K562 (cell line): Measurements from ENCODE around the gene ELAC1. TPM values are rescaled to one million over a fixed set of nuclear protein-coding genes. Genes with fewer than 3 reads are reported as not detected.
A peak's percentile ranks its signal among the peaks of the same experiment; 100 is the strongest.

Source experiments
- CEBPZ ChIP-seq: fragments of 150-350 bp; IDR thresholded peaks from 2 replicates; pipeline ENCODE4 v1.6.1; 2014; ENCODE audit warnings: low read depth, mild to moderate bottlenecking, low read length, borderline replicate concordance
- CHD2 ChIP-seq: IDR thresholded peaks from 2 replicates; pipeline ENCODE4 v1.6.1; 2011; ENCODE audit warnings: low read depth, low read length
- CTCF ChIP-seq, 3 experiments: IDR thresholded peaks in 2 of 3; conservative IDR thresholded peaks in 1 of 3; 2 replicates each; pipeline ENCODE4 v1.5.1; 2011 to 2012; ENCODE audit warnings: low read length in 3 of 3, mild to moderate bottlenecking in 3 of 3, control low read depth in 2 of 3, improper control_type of control experiment in 1 of 3, inconsistent platforms in 1 of 3, low read depth in 1 of 3, mixed read lengths in 1 of 3, moderate library complexity in 1 of 3; ENCODE audit not compliant: insufficient read depth in 2 of 3
- IFI16 ChIP-seq: fragments of 250-450 bp; sonication (Bioruptor Pico); IDR thresholded peaks from 2 replicates; pipeline ENCODE4 v2.1.2; 2022; ENCODE audit warnings: mild to moderate bottlenecking, inconsistent platforms
- KDM2B ChIP-seq: fragments of 250-450 bp; sonication (Bioruptor Pico); IDR thresholded peaks from 2 replicates; pipeline ENCODE4 v1.8.0; 2021; ENCODE audit warnings: mild to moderate bottlenecking, moderate library complexity
- KDM4B ChIP-seq, 2 experiments: fragments of 450-650 bp in 1 of 2; sonication (generic) in 1 of 2; IDR thresholded peaks; 2 replicates each; pipeline ENCODE4 v1.6.1; 2016 to 2017; ENCODE audit warnings: borderline replicate concordance in 2 of 2, antibody characterized with exemption in 1 of 2, low read depth in 1 of 2, mild to moderate bottlenecking in 1 of 2
- MAZ ChIP-seq, 2 experiments: fragments of 450-650 bp in 1 of 2; sonication (generic) in 1 of 2; formaldehyde crosslinking; IDR thresholded peaks in 1 of 2; conservative IDR thresholded peaks in 1 of 2; 2 replicates each; pipeline versions ENCODE4 v1.4.0 to v1.5.0; 2020; ENCODE audit warnings: mild to moderate bottlenecking in 1 of 2, missing genetic modification reagents in 1 of 2
- NFRKB ChIP-seq: fragments of 450-650 bp; IDR thresholded peaks from 2 replicates; pipeline ENCODE4 v1.6.1; 2016; ENCODE audit warnings: low read depth
- PBX2 ChIP-seq, 2 experiments: IDR thresholded peaks in 1 of 2; conservative IDR thresholded peaks in 1 of 2; 2 replicates each; pipeline ENCODE4 v1.6.1; 2016; ENCODE audit warnings: low read depth in 2 of 2, mild to moderate bottlenecking in 1 of 2, missing compliant biosample characterization in 1 of 2, missing genetic modification characterization in 1 of 2, moderate library complexity in 1 of 2
- PKNOX1 ChIP-seq: fragments of 450-650 bp; IDR thresholded peaks from 2 replicates; pipeline ENCODE4 v1.6.1; 2016
- POU5F1 ChIP-seq: fragments of 150-350 bp; IDR thresholded peaks from 2 replicates; pipeline ENCODE4 v1.6.1; 2014; ENCODE audit warnings: borderline replicate concordance, low read length, low read depth, mild to moderate bottlenecking; ENCODE audit not compliant: partially characterized antibody
- PTTG1 ChIP-seq: fragments of 450-650 bp; IDR thresholded peaks from 2 replicates; pipeline ENCODE4 v1.6.1; 2016; ENCODE audit warnings: low read depth, mild to moderate bottlenecking, missing genetic modification characterization, missing compliant biosample characterization
- U2AF1 ChIP-seq: fragments of 200-400 bp; formaldehyde crosslinking; optimal IDR thresholded peaks from 2 replicates; pipeline ENCODE3; 2017; ENCODE audit warnings: mild to moderate bottlenecking, low read depth, low read length, moderate library complexity
- ZNF311 ChIP-seq: fragments of 250-450 bp; sonication (Bioruptor Pico); IDR thresholded peaks from 2 replicates; pipeline ENCODE4 v1.4.0; 2020; ENCODE audit warnings: mild to moderate bottlenecking, moderate library complexity
- polyA plus RNA-seq, 8 experiments: library from polyadenylated mRNA; depleted of rRNA in 4 of 8; stranded (reverse) in 5 of 8; unstranded in 3 of 8; fragments of >200 nt; fragmentation: Nextera tagmentation in 2 of 8; fragmentation: Illumina TruSeq in 1 of 8; extraction: Ambion mirVana in 2 of 8; extraction: Trizol in 1 of 8; gene quantifications; 2 replicates each; pipeline versions ENCODE4 v1.2.1 to v1.2.3, GENCODE V29; 2011 to 2014; ENCODE audit warnings: inconsistent platforms in 1 of 8, missing spikeins in 1 of 8
- total RNA-seq, 7 experiments: library from RNA; depleted of rRNA in 6 of 7; stranded (reverse); fragments of >200 nt in 6 of 7; fragmentation: Illumina TruSeq in 2 of 7; extraction: Trizol in 2 of 7; gene quantifications; 2 replicates each; pipeline versions ENCODE4 v1.2.1 to v1.2.3, GENCODE V29; 2011 to 2021; ENCODE audit warnings: low replicate concordance in 1 of 7

Gene ELAC1
- total and polyA plus RNA-seq, 9 of the 15 experiments (the other 6 are each of a cell fraction or from before 2014, with no cell fraction given): 3.7 to 7.7 (median 4.9) TPM

- no peak for TF ChIP-seq MAZ (CRISPR knock-in tag; conservative IDR thresholded peaks at IDR 0.05 in 1 of 2, IDR thresholded peaks at IDR 0.05 in 1 of 2)
- TF ChIP-seq KDM2B (CRISPR knock-in tag): no peak
- TF ChIP-seq PKNOX1: peak; percentile 27; the same call in 1 of the 2 replicates
- TF ChIP-seq PTTG1 (tag): no peak
- peak; percentile 13 to 43 (median 38); a peak in 4 of 6 replicates for TF ChIP-seq CTCF (IDR thresholded peaks at IDR 0.05 in 2 of 3, conservative IDR thresholded peaks at IDR 0.05 in 1 of 3; ENCODE audit: insufficient read depth in 2 of 3, low read depth in 1 of 3, low read length in 3 of 3)
- TF ChIP-seq PBX2 (CRISPR knock-in tag; IDR thresholded peaks at IDR 0.05; ENCODE audit: low read depth): no peak
- 0 out of 2 replicates have a peak, but pooled peaks have one; percentile 19 for TF ChIP-seq PBX2 (tag; conservative IDR thresholded peaks at IDR 0.05; ENCODE audit: low read depth)
- TF ChIP-seq NFRKB: no peak
- TF ChIP-seq IFI16 (CRISPR knock-in tag): no peak
- no peak for TF ChIP-seq CEBPZ
- TF ChIP-seq ZNF311 (CRISPR knock-in tag): no peak
- TF ChIP-seq U2AF1: no peak
- no peak for TF ChIP-seq CHD2
- no peak for TF ChIP-seq POU5F1
- TF ChIP-seq KDM4B (IDR thresholded peaks at IDR 0.05; ENCODE audit: borderline replicate concordance in 2 of 2, low read depth in 1 of 2): no peak
Observed at GRCh38 chr18:51028201-51028805, 60.5 kb downstream of the ELAC1 start (continued).
